OCI-LY7 (cell line): ENCODE data around the gene BLNK. TPM values are rescaled to one million over a fixed set of nuclear protein-coding genes. Genes with fewer than 3 reads are reported as not detected.

Experiments used
- BruUV-seq: library from RNA; stranded (reverse); fragments of 400-500 nt; replicated peaks from 2 replicates; lab custom pipeline; 2021; lab: Mats Ljungman, UMichigan
- CTCF ChIA-PET: fragments of 300-600 bp; sonication (Branson Sonifier 250); formaldehyde crosslinking; loops from one replicate; lab custom pipeline; 2022; ENCODE audit warnings: antibody characterized with exemption; ENCODE audit not compliant: unreplicated experiment; lab: Charles Lee
- POLR2A ChIA-PET: fragments of 300-600 bp; sonication (Branson Sonifier 250); formaldehyde crosslinking; loops from one replicate; lab custom pipeline; 2022; ENCODE audit warnings: antibody characterized with exemption; lab: Charles Lee
- DNase-seq: peaks from one replicate; pipeline ENCODE4 v3.0.0-alpha.2; 2015; ENCODE audit warnings: low spot score
- H2AFZ ChIP-seq: fragments of 200-600 bp; sonication (generic), shearing (Covaris generic); 2 replicates; pipeline ENCODE4 v1.6.1; 2014; ENCODE audit warnings: mild to moderate bottlenecking, antibody characterized with exemption, low read length, moderate library complexity
- H3K27ac ChIP-seq: fragments of 200-600 bp; sonication (generic); 2 replicates; pipeline ENCODE4 v1.5.1; 2014; ENCODE audit warnings: mixed run types, low read depth, mild to moderate bottlenecking, moderate library complexity, low read length, inconsistent platforms; ENCODE audit not compliant: poor library complexity, severe bottlenecking
- H3K36me3 ChIP-seq: fragments of 200-600 bp; sonication (generic); 2 replicates; pipeline ENCODE4 v1.6.1; 2014; ENCODE audit warnings: mild to moderate bottlenecking, antibody characterized with exemption, low read length, moderate library complexity, mixed read lengths; ENCODE audit not compliant: insufficient read depth
- H3K4me1 ChIP-seq: fragments of 200-600 bp; sonication (generic); 2 replicates; pipeline ENCODE4 v1.5.1; 2014; ENCODE audit warnings: mild to moderate bottlenecking, low read length; ENCODE audit not compliant: insufficient read depth, poor library complexity, severe bottlenecking
- H3K4me2 ChIP-seq: fragments of 200-600 bp; sonication (generic); 2 replicates; pipeline ENCODE4 v1.6.1; 2014; ENCODE audit warnings: mild to moderate bottlenecking, low read length
- H3K4me3 ChIP-seq: fragments of 200-600 bp; sonication (generic); 2 replicates; pipeline ENCODE4 v1.5.1; 2014; ENCODE audit warnings: mild to moderate bottlenecking, low read depth, low read length; ENCODE audit not compliant: poor library complexity, severe bottlenecking
- H3K79me2 ChIP-seq: fragments of 200-600 bp; sonication (generic); 2 replicates; pipeline ENCODE4 v1.6.1; 2016; ENCODE audit warnings: low read depth, mild to moderate bottlenecking, low read length, moderate library complexity, mixed read lengths; ENCODE audit not compliant: insufficient read depth
- H3K9me2 ChIP-seq: fragments of 200-600 bp; sonication (generic); 2 replicates; pipeline ENCODE4 v1.6.1; 2016; ENCODE audit warnings: mild to moderate bottlenecking, low read length, mixed read lengths; ENCODE audit not compliant: insufficient read depth
- H3K9me3 ChIP-seq: fragments of 200-600 bp; sonication (generic); 2 replicates; pipeline ENCODE4 v1.6.1; 2014; ENCODE audit warnings: mild to moderate bottlenecking, mixed run types, low read length, mixed read lengths
- H4K20me1 ChIP-seq: fragments of 200-600 bp; sonication (generic); 2 replicates; pipeline ENCODE4 v1.6.1; 2014; ENCODE audit warnings: mild to moderate bottlenecking, antibody characterized with exemption, low read length, moderate library complexity, mixed read lengths; ENCODE audit not compliant: insufficient read depth
- EZH2phosphoT487 ChIP-seq: fragments of 200-600 bp; sonication (generic); IDR thresholded peaks from 2 replicates; pipeline ENCODE4 v1.6.1; 2018; ENCODE audit warnings: low read depth, borderline replicate concordance, mild to moderate bottlenecking, mixed run types, antibody characterized with exemption, low read length, moderate library complexity, mixed read lengths
- intact Hi-C: fragments of 100-400 bp; cut with micrococcal nuclease; formaldehyde crosslinking; loops from one replicate; pipeline ENCODE4 v1.10.0; 2022; ENCODE audit not compliant: unreplicated experiment
- total RNA-seq, 2 experiments: library from RNA; depleted of rRNA in 1 of 2; stranded (reverse); fragments of >200 nt in 1 of 2; shearing (Covaris generic) in 1 of 2; gene quantifications; 2 replicates each; pipeline ENCODE4 v1.2.3, GENCODE V29; 2014 to 2022
- TF ChIP-seq, protein P1 (sequence below): fragments of 200-600 bp; sonication (generic); conservative IDR thresholded peaks from 2 replicates; pipeline ENCODE4 v1.5.1; 2014; ENCODE audit warnings: mild to moderate bottlenecking, antibody characterized with exemption, low read length, moderate library complexity, mixed read lengths

BLNK gene
- total RNA-seq, 2 experiments from 2014 or later = 113 to 201 TPM

DNA sequence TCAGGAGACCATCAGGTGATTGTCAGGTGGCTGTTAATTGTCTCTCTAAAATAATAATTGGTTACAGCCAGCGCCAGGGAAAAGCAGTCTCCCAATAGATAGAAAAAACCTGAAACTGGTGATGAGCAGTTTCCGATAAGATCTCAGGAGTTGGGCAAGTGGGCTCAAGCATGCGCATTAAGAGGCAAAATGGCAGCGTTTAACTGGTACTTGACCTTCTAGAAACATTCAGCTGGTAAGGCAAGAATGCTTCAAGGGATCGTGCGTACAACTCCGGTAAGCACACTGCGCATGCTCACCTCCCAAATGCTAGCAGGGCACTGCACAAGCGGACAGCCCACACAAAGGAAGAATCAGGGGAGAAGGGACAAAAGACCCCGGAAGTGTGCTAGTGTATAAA lies 48.5 kb downstream of the BLNK start:
- CTCF ChIA-PET = interaction anchor here (0.8 to 1.2 kb wide), 3 partner anchors 13 to 116 kb away, joined by 3 to 5 read pairs (median 4); no protein-coding TSS in a partner anchor
- H3K36me3 ChIP-seq = peaks cover 99% of the 10 kb centered on the region

DNA sequence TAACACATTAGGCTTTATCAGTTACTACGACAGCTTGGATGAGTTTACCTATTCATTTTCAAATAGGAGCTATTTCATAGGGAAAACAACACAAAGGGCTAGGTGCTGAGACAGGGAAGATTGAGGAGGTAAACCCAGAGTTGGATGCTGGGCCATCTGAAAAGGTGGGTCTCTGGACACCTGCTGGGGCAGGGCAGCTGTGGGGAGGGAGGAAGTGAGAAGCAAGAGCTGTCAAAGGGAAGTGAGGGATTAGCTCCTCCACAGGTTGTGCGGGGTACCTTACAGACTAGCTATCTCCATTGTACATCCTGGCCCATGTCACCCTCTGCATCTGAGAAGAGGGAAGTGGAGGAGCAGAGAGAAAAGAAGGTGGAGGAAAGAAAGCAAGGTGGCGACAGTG lies 48.9 kb downstream of the BLNK start:
- peak overlapping the region; percentile 17 for H3K27ac ChIP-seq
- intact Hi-C loops = no loop called here
- ChIA-PET POLR2A (interaction anchor here (0.8 to 1.5 kb wide), 3 partner anchors 9 to 73 kb away, joined by 3 to 6 read pairs (median 5); partner anchors contain the start of gene BLNK), CTCF (interaction anchor here (0.6 to 1.2 kb wide), 4 partner anchors 13 to 1533 kb away, joined by 3 to 5 read pairs (median 4); no protein-coding TSS in a partner anchor)
- H2AFZ ChIP-seq = no peak overlapping the region
- H3K4me3 ChIP-seq = no peak overlapping the region
- H4K20me1 ChIP-seq = no peaks in the 10 kb centered on the region
- H3K36me3 ChIP-seq = peaks cover 99% of the 10 kb centered on the region
- peak; percentile 77 for DNase-seq
- no peaks in the 10 kb centered on the region for H3K9me2 ChIP-seq
- H3K9me3 ChIP-seq = no peaks in the 10 kb centered on the region
- no TSS peak for BruUV-seq
- no peak overlapping the region for H3K4me2 ChIP-seq
- H3K4me1 ChIP-seq = peaks cover 17% of the 10 kb centered on the region
- TF ChIP-seq EZH2phosphoT487 = no peak
- TF ChIP-seq, protein P1, sequence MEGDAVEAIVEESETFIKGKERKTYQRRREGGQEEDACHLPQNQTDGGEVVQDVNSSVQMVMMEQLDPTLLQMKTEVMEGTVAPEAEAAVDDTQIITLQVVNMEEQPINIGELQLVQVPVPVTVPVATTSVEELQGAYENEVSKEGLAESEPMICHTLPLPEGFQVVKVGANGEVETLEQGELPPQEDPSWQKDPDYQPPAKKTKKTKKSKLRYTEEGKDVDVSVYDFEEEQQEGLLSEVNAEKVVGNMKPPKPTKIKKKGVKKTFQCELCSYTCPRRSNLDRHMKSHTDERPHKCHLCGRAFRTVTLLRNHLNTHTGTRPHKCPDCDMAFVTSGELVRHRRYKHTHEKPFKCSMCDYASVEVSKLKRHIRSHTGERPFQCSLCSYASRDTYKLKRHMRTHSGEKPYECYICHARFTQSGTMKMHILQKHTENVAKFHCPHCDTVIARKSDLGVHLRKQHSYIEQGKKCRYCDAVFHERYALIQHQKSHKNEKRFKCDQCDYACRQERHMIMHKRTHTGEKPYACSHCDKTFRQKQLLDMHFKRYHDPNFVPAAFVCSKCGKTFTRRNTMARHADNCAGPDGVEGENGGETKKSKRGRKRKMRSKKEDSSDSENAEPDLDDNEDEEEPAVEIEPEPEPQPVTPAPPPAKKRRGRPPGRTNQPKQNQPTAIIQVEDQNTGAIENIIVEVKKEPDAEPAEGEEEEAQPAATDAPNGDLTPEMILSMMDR = peak; percentile 35; the same call in 1 of the 2 replicates
- no peaks in the 10 kb centered on the region for H3K79me2 ChIP-seq

More for the DNA sequence above, 48.5 kb downstream of the BLNK start:
- Histone ChIP-seq H3K9me3 (no peaks in the 10 kb centered on the region), H3K4me1 (peaks cover 17% of the 10 kb centered on the region), H4K20me1 (no peaks in the 10 kb centered on the region), H3K9me2 (no peaks in the 10 kb centered on the region), H3K79me2 (no peaks in the 10 kb centered on the region), H3K4me2 (peak overlapping the region; percentile 2; the same call in 1 of the 2 replicates), H3K27ac (peak overlapping the region; percentile 17), H3K4me3 (no peak overlapping the region), H2AFZ (no peak overlapping the region)
- TF ChIP-seq EZH2phosphoT487 = no peak
- TF ChIP-seq, protein P1 = no peak
- intact Hi-C loops = no loop called here
- no TSS peak for BruUV-seq
- POLR2A ChIA-PET = interaction anchor here (1.3 kb wide), 1 partner anchor 72 kb away, joined by 6 read pairs; no protein-coding TSS in a partner anchor
- DNase-seq = no peak

DNA sequence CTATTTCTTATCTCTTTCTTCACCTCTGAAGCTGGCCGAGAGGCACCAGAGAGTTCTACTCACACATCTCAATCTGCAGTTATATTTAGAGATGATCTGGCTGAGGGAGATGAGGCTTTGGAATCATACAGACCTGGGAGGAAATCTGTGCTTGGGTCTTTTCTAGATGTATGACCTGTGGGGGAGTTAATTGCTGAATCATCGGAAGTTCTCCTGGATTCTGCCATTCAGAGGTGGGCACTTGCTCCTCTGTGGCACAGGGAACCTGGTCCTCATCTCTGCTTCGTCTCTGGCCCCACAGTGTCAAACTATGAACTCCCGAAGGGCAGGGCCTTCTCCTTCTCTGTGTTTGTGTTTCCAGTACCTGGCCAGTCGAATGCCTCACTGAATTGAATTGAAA lies 52.5 kb downstream of the BLNK start:
- Histone ChIP-seq H3K9me2 (no peaks in the 10 kb centered on the region), H3K27ac (no peak overlapping the region), H4K20me1 (no peaks in the 10 kb centered on the region), H2AFZ (no peak overlapping the region), H3K36me3 (peaks cover 100% of the 10 kb centered on the region), H3K79me2 (no peaks in the 10 kb centered on the region), H3K9me3 (no peaks in the 10 kb centered on the region), H3K4me2 (no peak overlapping the region), H3K4me1 (peaks cover 17% of the 10 kb centered on the region), H3K4me3 (no peak overlapping the region)
- CTCF ChIA-PET = no interaction called here
- TF ChIP-seq, protein P1 = no peak
- no peak for TF ChIP-seq EZH2phosphoT487
- DNase-seq = no peak
- no TSS peak for BruUV-seq
- intact Hi-C loops = loop anchor here (5.0 kb wide), 1 partner anchor 202 kb away; no protein-coding TSS in a partner anchor
- POLR2A ChIA-PET = no interaction called here
